H4 (cell line): ENCODE data around the gene ACTR6. TPM values are rescaled to one million over a fixed set of nuclear protein-coding genes. Genes with fewer than 3 reads are reported as not detected.
"Not testable (repeated sequence)": the region's sequence is repeated elsewhere in the genome, so short reads cannot be mapped to it uniquely, and the experiment has no call there.

Experiments
- DNase-seq: peaks from one replicate; pipeline ENCODE4 v3.0.0-alpha.2; 2015; ENCODE audit warnings: low spot score
- total RNA-seq: library from RNA; depleted of rRNA; stranded (reverse); fragments of >200 nt; shearing (Covaris generic); gene quantifications from 2 replicates; pipeline ENCODE4 v1.2.3, GENCODE V29; 2014; rRNA removed

Gene ACTR6
- total RNA-seq: 24.6 and 34.3 TPM in 2 replicates

- DNase-seq: peak; percentile 92
Observed at GRCh38 chr12:100200463-100201181, at the start of gene ACTR6. TSS of gene ACTR6 (plus strand) at chr12:100200815. CDS start at chr12:100200852, 37 bp downstream.

GRCh38 chr12:100151769-100152168, 48.8 kb upstream of the ACTR6 start:
- no peak for DNase-seq

- no peak for DNase-seq
Observed at GRCh38 chr12:100153131-100153530, 47.5 kb upstream of the ACTR6 start.

- peak; percentile 64 for DNase-seq
Observed at GRCh38 chr12:100154474-100155247, 46.0 kb upstream of the ACTR6 start.

GRCh38 chr12:100156731-100157426, 43.7 kb upstream of the ACTR6 start:
- no peak for DNase-seq

GRCh38 chr12:100157427-100157821, 43.2 kb upstream of the ACTR6 start:
- DNase-seq: no peak

GRCh38 chr12:100158535-100158934, 42.1 kb upstream of the ACTR6 start:
- DNase-seq: no peak

GRCh38 chr12:100159391-100160104, 41.1 kb upstream of the ACTR6 start:
- no peak for DNase-seq

GRCh38 chr12:100163416-100164152, 37.0 kb upstream of the ACTR6 start:
- DNase-seq: peak; percentile 86

- no peak for DNase-seq
Observed at GRCh38 chr12:100164153-100164704, 36.4 kb upstream of the ACTR6 start.

- DNase-seq: no peak
Observed at GRCh38 chr12:100165356-100165755, 35.3 kb upstream of the ACTR6 start.

GRCh38 chr12:100166232-100166631, 34.4 kb upstream of the ACTR6 start:
- DNase-seq: no peak

GRCh38 chr12:100168562-100168961, 32.1 kb upstream of the ACTR6 start:
- no peak for DNase-seq

GRCh38 chr12:100169345-100169744, 31.3 kb upstream of the ACTR6 start:
- no peak for DNase-seq

GRCh38 chr12:100170313-100170858, 30.2 kb upstream of the ACTR6 start:
- DNase-seq: no peak

- no peak for DNase-seq
Observed at GRCh38 chr12:100171248-100171647, 29.4 kb upstream of the ACTR6 start.

GRCh38 chr12:100173111-100173510, 27.5 kb upstream of the ACTR6 start:
- no peak for DNase-seq

GRCh38 chr12:100174495-100174894, 26.1 kb upstream of the ACTR6 start:
- DNase-seq: no peak

GRCh38 chr12:100176493-100176892, 24.1 kb upstream of the ACTR6 start:
- not testable (repeated sequence) for DNase-seq

- no peak for DNase-seq
Observed at GRCh38 chr12:100179252-100179651, 21.4 kb upstream of the ACTR6 start.
